OCI-LY7 (cell line): ENCODE measurements around the gene NAPB.

Source experiments
- CTCF ChIP-seq: fragments of 200-600 bp; sonication (generic); conservative IDR thresholded peaks from 2 replicates; pipeline ENCODE4 v1.5.1; 2014; ENCODE audit warnings: mild to moderate bottlenecking, antibody characterized with exemption, low read length, moderate library complexity, mixed read lengths
- EZH2phosphoT487 ChIP-seq: fragments of 200-600 bp; sonication (generic); IDR thresholded peaks from 2 replicates; pipeline ENCODE4 v1.6.1; 2018; ENCODE audit warnings: low read depth, borderline replicate concordance, mild to moderate bottlenecking, mixed run types, antibody characterized with exemption, low read length, moderate library complexity, mixed read lengths

- TF ChIP-seq CTCF (no peak), EZH2phosphoT487 (no peak)
Observed at GRCh38 chr20:23366384-23366783, 54.9 kb downstream of the NAPB start.
